ENCODE data around the gene DDX27. TPM values are rescaled to one million over a fixed set of nuclear protein-coding genes. Genes with fewer than 3 reads are reported as not detected.

Gene DDX27
- total and polyA plus RNA-seq, 8 donors, result 21.8 to 49.5 (median 46.0) TPM

GRCh38 chr20:49287555-49288249 is 68.5 kb downstream of the DDX27 start:
- intact Hi-C loops (cut with DNase I), result no loop called here
- H3K27ac ChIP-seq, result peak overlapping the region in 1 of 2 donors; percentile 75

GRCh38 chr20:49288250-49288751 is 69.1 kb downstream of the DDX27 start:
- DNase-seq, result no peak
- H3K9me3 ChIP-seq, result peaks cover 5 to 29% of the 10 kb centered on the region in 2 donors
- no peak overlapping the region for H3K4me3 ChIP-seq
- ATAC-seq, result peak; percentile 6
- peaks cover 9 to 99% of the 10 kb centered on the region in 2 donors for H3K36me3 ChIP-seq
- no peak for TF ChIP-seq CTCF (IDR thresholded peaks at IDR 0.05)
- H3K27ac ChIP-seq, result peak overlapping the region; percentile 33 to 75
- no peaks in the 10 kb centered on the region for H3K27me3 ChIP-seq
- H3K4me1 ChIP-seq, result peaks cover 7 to 47% of the 10 kb centered on the region in 2 donors
- intact Hi-C loops (cut with DNase I), result no loop called here

More at GRCh38 chr20:49287555-49288249, 68.5 kb downstream of the DDX27 start:
- Histone ChIP-seq H3K9me3 (peaks cover 5 to 33% of the 10 kb centered on the region in 2 donors), H3K4me1 (peaks cover 7 to 53% of the 10 kb centered on the region in 2 donors), H3K36me3 (peaks cover 9 to 100% of the 10 kb centered on the region in 2 donors), H3K27me3 (no peaks in the 10 kb centered on the region), H3K4me3 (no peak overlapping the region)
- DNase-seq (no peak), ATAC-seq (peak; percentile 14)
- no peak for TF ChIP-seq CTCF (IDR thresholded peaks at IDR 0.05)

GRCh38 chr20:49288784-49289696 is 69.8 kb downstream of the DDX27 start:
- H3K4me3 ChIP-seq, result no peak overlapping the region
- no peak for TF ChIP-seq CTCF (IDR thresholded peaks at IDR 0.05)
- H3K27ac ChIP-seq, result peak overlapping the region in 1 of 2 donors; percentile 33
- ATAC-seq (peak; percentile 80), DNase-seq (peak in 2 of 4 donors; percentile 38 to 81)
- H3K36me3 ChIP-seq, result peaks cover 9 to 92% of the 10 kb centered on the region in 2 donors
- no peaks in the 10 kb centered on the region for H3K27me3 ChIP-seq
- peaks cover 3 to 40% of the 10 kb centered on the region in 2 donors for H3K4me1 ChIP-seq
- intact Hi-C loops (cut with DNase I), result no loop called here
- H3K9me3 ChIP-seq, result peaks cover 5 to 29% of the 10 kb centered on the region in 2 donors

- Histone ChIP-seq H3K27me3 (no peaks in the 10 kb centered on the region), H3K9me3 (peaks cover 5 to 19% of the 10 kb centered on the region in 2 donors), H3K27ac (no peak overlapping the region), H3K4me3 (no peak overlapping the region), H3K4me1 (peaks cover 3 to 33% of the 10 kb centered on the region in 2 donors), H3K36me3 (peaks cover 9 to 80% of the 10 kb centered on the region in 2 donors)
- no peak for TF ChIP-seq CTCF (IDR thresholded peaks at IDR 0.05)
- intact Hi-C loops (cut with DNase I), result no loop called here
- ATAC-seq (no peak), DNase-seq (no peak)
These were observed 71.5 kb downstream of the DDX27 start for GRCh38 chr20:49290608-49291191.

All from left lung (tissue), 10 donors.